Measurements from ENCODE around the gene PERP. TPM values are rescaled to one million over a fixed set of nuclear protein-coding genes. Genes with fewer than 3 reads are reported as not detected.
"Not testable (repeated sequence)": the region's sequence is repeated elsewhere in the genome, so short reads cannot be mapped to it uniquely, and the experiment has no call there.

The PERP gene
- total RNA-seq, 2 donors from 2014 or later, result 21.1 to 23.7 TPM

DNA sequence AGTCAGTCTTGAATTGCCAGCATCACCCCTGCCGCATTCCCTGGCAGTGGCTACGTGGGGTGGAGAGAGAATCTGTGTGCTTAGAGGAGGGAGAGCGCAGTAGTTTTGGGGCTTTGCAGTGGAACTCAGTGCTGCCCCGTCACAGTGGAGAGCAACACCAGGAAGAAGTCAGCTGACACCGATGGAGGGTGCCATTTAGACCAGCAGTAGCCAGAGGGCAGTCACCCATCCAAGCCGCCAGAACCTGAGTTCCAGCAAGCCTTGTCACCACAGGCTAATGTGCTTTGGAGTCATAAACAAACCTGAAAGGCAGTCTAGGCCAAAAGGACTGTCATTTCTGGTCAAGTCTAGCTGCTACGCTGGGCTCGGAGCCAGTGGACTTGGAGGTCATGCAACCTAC, 22.0 kb upstream of the PERP start:
- Histone ChIP-seq H3K9me3 (peaks cover 2% of the 10 kb centered on the region), H3K27me3 (replicated peaks; ENCODE audit: insufficient read depth) (no peaks in the 10 kb centered on the region), H3K27ac (no peak overlapping the region), H3K4me3 (no peak overlapping the region), H3K4me1 (ENCODE audit: control insufficient read depth in 1 of 2, low read depth in 2 of 2) (no peaks in the 10 kb centered on the region), H3K36me3 (no peaks in the 10 kb centered on the region)
- no peak for DNase-seq (ENCODE audit: low spot score)
- TF ChIP-seq CTCF (IDR thresholded peaks at IDR 0.05), result no peak
- ATAC-seq (ENCODE audit: insufficient number of reproducible peaks, low FRiP score, low read depth), result no peak

GRCh38 chr6:138128096-138128495, 20.9 kb upstream of the PERP start:
- H3K9me3 ChIP-seq, result peaks cover 4% of the 10 kb centered on the region
- H3K27ac ChIP-seq, result no peak overlapping the region
- H3K36me3 ChIP-seq, result no peaks in the 10 kb centered on the region
- no peaks in the 10 kb centered on the region for H3K27me3 ChIP-seq (replicated peaks; ENCODE audit: insufficient read depth)
- ATAC-seq (ENCODE audit: insufficient number of reproducible peaks, low FRiP score, low read depth) (no peak), DNase-seq (ENCODE audit: low spot score) (no peak)
- TF ChIP-seq CTCF (IDR thresholded peaks at IDR 0.05), result no peak
- H3K4me3 ChIP-seq, result no peak overlapping the region
- H3K4me1 ChIP-seq (ENCODE audit: control insufficient read depth in 1 of 2, low read depth in 2 of 2), result no peaks in the 10 kb centered on the region

- Histone ChIP-seq H3K4me1 (ENCODE audit: control insufficient read depth in 1 of 2, low read depth in 2 of 2) (no peaks in the 10 kb centered on the region), H3K27me3 (replicated peaks; ENCODE audit: insufficient read depth) (no peaks in the 10 kb centered on the region), H3K4me3 (no peak overlapping the region), H3K27ac (no peak overlapping the region), H3K36me3 (no peaks in the 10 kb centered on the region), H3K9me3 (peaks cover 4% of the 10 kb centered on the region)
- TF ChIP-seq CTCF (IDR thresholded peaks at IDR 0.05), result no peak
- no peak for DNase-seq (ENCODE audit: low spot score)
- ATAC-seq (ENCODE audit: insufficient number of reproducible peaks, low FRiP score, low read depth), result no peak
These were observed 16.9 kb upstream of the PERP start for GRCh38 chr6:138124096-138124495.

DNA sequence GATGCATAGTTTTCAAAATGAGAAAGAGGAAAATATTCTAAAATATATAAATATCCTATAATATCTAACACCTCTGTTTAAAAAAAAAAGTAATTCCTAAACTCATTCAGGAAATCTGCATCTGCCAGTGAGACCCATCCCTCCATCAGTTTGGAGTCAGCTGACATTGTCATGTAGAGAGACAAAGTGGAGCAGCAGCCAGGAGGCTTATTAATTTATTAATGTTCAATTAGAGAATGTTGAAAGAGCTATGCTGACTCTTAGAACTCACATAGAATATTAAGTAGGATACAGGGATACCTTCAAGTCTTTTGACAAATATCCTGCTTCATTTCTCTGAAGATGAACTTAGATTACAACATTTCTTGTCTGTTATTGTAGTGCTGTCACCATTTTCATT, 12.8 kb upstream of the PERP start:
- peaks cover 4% of the 10 kb centered on the region for H3K9me3 ChIP-seq
- TF ChIP-seq CTCF (IDR thresholded peaks at IDR 0.05), result no peak
- H3K4me1 ChIP-seq (ENCODE audit: control insufficient read depth in 1 of 2, low read depth in 2 of 2), result no peaks in the 10 kb centered on the region
- no peak overlapping the region for H3K4me3 ChIP-seq
- ATAC-seq (ENCODE audit: insufficient number of reproducible peaks, low FRiP score, low read depth), result no peak
- DNase-seq (ENCODE audit: low spot score), result no peak
- no peaks in the 10 kb centered on the region for H3K27me3 ChIP-seq (replicated peaks; ENCODE audit: insufficient read depth)
- H3K36me3 ChIP-seq, result no peaks in the 10 kb centered on the region
- no peak overlapping the region for H3K27ac ChIP-seq

- H3K9me3 ChIP-seq; H3K27me3 ChIP-seq (replicated peaks; ENCODE audit: insufficient read depth); H3K27ac ChIP-seq; DNase-seq (ENCODE audit: low spot score); H3K4me1 ChIP-seq (ENCODE audit: control insufficient read depth in 1 of 2, low read depth in 2 of 2); H3K4me3 ChIP-seq; ATAC-seq (ENCODE audit: insufficient number of reproducible peaks, low FRiP score, low read depth); H3K36me3 ChIP-seq: not testable (repeated sequence)
These were observed 12.0 kb upstream of the PERP start for GRCh38 chr6:138119229-138119628.

- no peak for ATAC-seq (ENCODE audit: insufficient number of reproducible peaks, low FRiP score, low read depth)
- H3K27me3 ChIP-seq (replicated peaks; ENCODE audit: insufficient read depth), result no peaks in the 10 kb centered on the region
- no peaks in the 10 kb centered on the region for H3K9me3 ChIP-seq
- no peak for DNase-seq (ENCODE audit: low spot score)
- no peaks in the 10 kb centered on the region for H3K4me1 ChIP-seq (ENCODE audit: control insufficient read depth in 1 of 2, low read depth in 2 of 2)
- TF ChIP-seq CTCF (IDR thresholded peaks at IDR 0.05), result no peak
- H3K4me3 ChIP-seq, result no peak overlapping the region
- no peaks in the 10 kb centered on the region for H3K36me3 ChIP-seq
- no peak overlapping the region for H3K27ac ChIP-seq
These were observed 10.2 kb upstream of the PERP start for GRCh38 chr6:138117376-138117914.

All from thoracic aorta (tissue), 2 donors.